ENCODE measurements around the gene GNAQ. TPM values are rescaled to one million over a fixed set of nuclear protein-coding genes. Genes with fewer than 3 reads are reported as not detected.
A peak's percentile ranks its signal among the peaks of the same experiment; 100 is the strongest.
"Not testable (repeated sequence)": the region's sequence is repeated elsewhere in the genome, so short reads cannot be mapped to it uniquely, and the experiment has no call there.

GNAQ gene
- total RNA-seq, 4 donors from 2014 or later = 18.1 to 35.1 (median 24.0) TPM

DNA sequence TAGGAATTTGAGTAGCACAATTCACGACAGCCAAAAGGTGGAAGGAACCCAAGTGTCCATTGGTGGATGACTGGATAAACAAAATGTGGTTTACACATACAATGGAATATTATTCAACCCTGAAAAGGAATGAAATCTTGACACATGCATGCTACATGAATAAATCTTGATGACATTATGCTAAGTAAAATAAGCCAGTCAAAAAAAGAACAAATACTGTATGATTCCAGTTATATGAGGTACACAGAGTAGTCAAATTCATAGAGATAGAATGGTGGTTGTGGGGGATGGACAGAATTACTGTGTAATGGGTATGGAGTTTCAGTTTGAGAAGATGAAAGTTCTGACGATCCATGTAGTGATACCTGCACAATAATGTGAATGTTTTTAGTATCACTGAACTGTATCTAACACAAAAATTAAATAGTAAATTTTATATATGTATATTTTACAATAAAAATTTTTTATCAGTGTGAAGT, 265.8 kb downstream of the GNAQ start:
- no peak overlapping the region for H3K4me3 ChIP-seq
- H3K27me3 ChIP-seq = no peaks in the 10 kb centered on the region
- DNase-seq = no peak
- intact Hi-C loops (cut with DNase I) = no loop called here
- TF ChIP-seq POLR2A (IDR thresholded peaks at IDR 0.05) = no peak
- TF ChIP-seq, protein P1, sequence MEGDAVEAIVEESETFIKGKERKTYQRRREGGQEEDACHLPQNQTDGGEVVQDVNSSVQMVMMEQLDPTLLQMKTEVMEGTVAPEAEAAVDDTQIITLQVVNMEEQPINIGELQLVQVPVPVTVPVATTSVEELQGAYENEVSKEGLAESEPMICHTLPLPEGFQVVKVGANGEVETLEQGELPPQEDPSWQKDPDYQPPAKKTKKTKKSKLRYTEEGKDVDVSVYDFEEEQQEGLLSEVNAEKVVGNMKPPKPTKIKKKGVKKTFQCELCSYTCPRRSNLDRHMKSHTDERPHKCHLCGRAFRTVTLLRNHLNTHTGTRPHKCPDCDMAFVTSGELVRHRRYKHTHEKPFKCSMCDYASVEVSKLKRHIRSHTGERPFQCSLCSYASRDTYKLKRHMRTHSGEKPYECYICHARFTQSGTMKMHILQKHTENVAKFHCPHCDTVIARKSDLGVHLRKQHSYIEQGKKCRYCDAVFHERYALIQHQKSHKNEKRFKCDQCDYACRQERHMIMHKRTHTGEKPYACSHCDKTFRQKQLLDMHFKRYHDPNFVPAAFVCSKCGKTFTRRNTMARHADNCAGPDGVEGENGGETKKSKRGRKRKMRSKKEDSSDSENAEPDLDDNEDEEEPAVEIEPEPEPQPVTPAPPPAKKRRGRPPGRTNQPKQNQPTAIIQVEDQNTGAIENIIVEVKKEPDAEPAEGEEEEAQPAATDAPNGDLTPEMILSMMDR (IDR thresholded peaks at IDR 0.05) = no peak
- WGBS, 2 donors = 67 to 78% methylated on average over 2 of the region's 2 CpGs
- no peaks in the 10 kb centered on the region for H3K36me3 ChIP-seq
- H3K27ac ChIP-seq = no peak overlapping the region
- H3K9me3 ChIP-seq = no peaks in the 10 kb centered on the region
- no peaks in the 10 kb centered on the region for H3K4me1 ChIP-seq

GRCh38 chr9:77764894-77765780, 266.5 kb downstream of the GNAQ start:
- DNase-seq = no peak
- no peaks in the 10 kb centered on the region for H3K4me1 ChIP-seq
- no peak for TF ChIP-seq POLR2A (IDR thresholded peaks at IDR 0.05)
- TF ChIP-seq, protein P1 (IDR thresholded peaks at IDR 0.05) = peak in 4 of 6 experiments; percentile 20 to 51 (median 44)
- H3K4me3 ChIP-seq = no peak overlapping the region
- H3K27me3 ChIP-seq = no peaks in the 10 kb centered on the region
- H3K36me3 ChIP-seq = no peaks in the 10 kb centered on the region
- 64 to 65% methylated on average over 10 of the region's 10 CpGs for WGBS, 2 donors
- intact Hi-C loops (cut with DNase I) = no loop called here
- H3K9me3 ChIP-seq = no peaks in the 10 kb centered on the region
- H3K27ac ChIP-seq = no peak overlapping the region

DNA sequence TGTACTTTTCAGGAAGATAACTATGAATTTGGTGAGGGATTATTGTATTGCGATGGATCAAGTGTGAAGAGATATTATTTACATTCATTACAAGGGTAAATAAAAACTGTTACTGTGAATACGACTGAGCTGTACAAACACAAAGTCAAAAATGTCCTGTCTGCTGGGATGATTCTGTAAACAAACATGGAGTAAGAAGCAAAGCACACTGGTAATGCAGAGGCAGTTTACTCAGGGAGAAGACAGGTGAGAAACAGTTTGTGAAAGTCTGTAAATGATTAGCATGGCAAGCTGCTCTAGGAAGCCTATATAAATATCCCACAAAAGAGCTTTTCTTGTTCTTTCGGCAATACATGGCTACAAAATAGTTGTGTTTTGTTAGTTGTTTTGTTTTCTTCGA, 268.0 kb downstream of the GNAQ start:
- DNase-seq = no peak

GRCh38 chr9:77760919-77761318, 270.7 kb downstream of the GNAQ start:
- H3K27me3 ChIP-seq; H3K27ac ChIP-seq; H3K4me3 ChIP-seq; H3K4me1 ChIP-seq; H3K36me3 ChIP-seq; intact Hi-C loops (cut with DNase I); DNase-seq; H3K9me3 ChIP-seq: not testable (repeated sequence)
- no CpG with 5 or more reads among the region's 25 CpGs for WGBS, 2 donors

More for the DNA sequence above, 268.0 kb downstream of the GNAQ start:
- no peak for TF ChIP-seq POLR2A (IDR thresholded peaks at IDR 0.05)
- TF ChIP-seq, protein P1 (IDR thresholded peaks at IDR 0.05) = no peak
- Histone ChIP-seq H3K36me3 (no peaks in the 10 kb centered on the region), H3K4me3 (no peak overlapping the region), H3K27me3 (no peaks in the 10 kb centered on the region), H3K4me1 (no peaks in the 10 kb centered on the region), H3K27ac (no peak overlapping the region), H3K9me3 (no peaks in the 10 kb centered on the region)
- WGBS, 2 donors = 78 to 88% methylated on average over 4 of the region's 4 CpGs
- intact Hi-C loops (cut with DNase I) = no loop called here

GRCh38 chr9:77759391-77759790, 272.2 kb downstream of the GNAQ start:
- no peaks in the 10 kb centered on the region for H3K27me3 ChIP-seq
- H3K9me3 ChIP-seq = no peaks in the 10 kb centered on the region
- TF ChIP-seq, protein P1 (IDR thresholded peaks at IDR 0.05) = no peak
- no peak for TF ChIP-seq POLR2A (IDR thresholded peaks at IDR 0.05)
- H3K36me3 ChIP-seq = peaks cover 0 to 11% (median 0%) of the 10 kb centered on the region in 3 donors
- H3K27ac ChIP-seq = no peak overlapping the region
- intact Hi-C loops (cut with DNase I) = loop anchor here (10.0 kb wide), 1 partner anchor 305 kb away; no protein-coding TSS in a partner anchor
- H3K4me3 ChIP-seq = no peak overlapping the region
- no peak for DNase-seq
- WGBS, 2 donors = 78 to 89% methylated on average over 3 of the region's 3 CpGs
- H3K4me1 ChIP-seq = no peaks in the 10 kb centered on the region
